Measurements from ENCODE around the gene SYNJ2.

GRCh38 chr6:158067436-158068015, 85.9 kb downstream of the SYNJ2 start:
- no peak for TF ChIP-seq EP300 (IDR thresholded peaks at IDR 0.05; ENCODE audit: borderline replicate concordance)
- no peak for TF ChIP-seq ZBTB7A (IDR thresholded peaks at IDR 0.05; ENCODE audit: low read depth)
- TF ChIP-seq FOXM1 (IDR thresholded peaks at IDR 0.05; ENCODE audit: borderline replicate concordance, low read depth) = no peak
- TF ChIP-seq USF1 (IDR thresholded peaks at IDR 0.05) = no peak

All from Ishikawa (cell line).